NCI-H187 treated with DMSO at 0.1 percent for 48 hours (cell line): Measurements from ENCODE around the gene MRPS18A.

ENCODE experiments used
- DNase-seq: peaks from one replicate; lab custom pipeline; 2025; lab: John Stamatoyannopoulos, UW

Gene MRPS18A

GRCh38 chr6:43698584-43699349, 11.2 kb upstream of the MRPS18A start:
- DNase-seq: no peak

- DNase-seq: no peak
Observed at GRCh38 chr6:43697421-43697820, 9.8 kb upstream of the MRPS18A start.

GRCh38 chr6:43695967-43696291, 8.3 kb upstream of the MRPS18A start:
- DNase-seq: no peak

GRCh38 chr6:43695215-43695966, 7.8 kb upstream of the MRPS18A start:
- DNase-seq: peak; percentile 9

GRCh38 chr6:43689421-43689820, 1.8 kb upstream of the MRPS18A start:
- DNase-seq: no peak

- no peak for DNase-seq
Observed at GRCh38 chr6:43687079-43687436, 533 bp downstream of the MRPS18A start.

GRCh38 chr6:43683708-43684455, 3.7 kb downstream of the MRPS18A start:
- DNase-seq: no peak

- no peak for DNase-seq
Observed at GRCh38 chr6:43682724-43683429, 4.7 kb downstream of the MRPS18A start.

GRCh38 chr6:43681303-43681702, 6.3 kb downstream of the MRPS18A start:
- DNase-seq: no peak

GRCh38 chr6:43680308-43681200, 7.0 kb downstream of the MRPS18A start:
- DNase-seq: no peak

GRCh38 chr6:43679057-43679456, 8.5 kb downstream of the MRPS18A start:
- no peak for DNase-seq

- no peak for DNase-seq
Observed at GRCh38 chr6:43678341-43678740, 9.2 kb downstream of the MRPS18A start.

GRCh38 chr6:43677759-43678158, 9.8 kb downstream of the MRPS18A start:
- DNase-seq: no peak

GRCh38 chr6:43676962-43677606, 10.5 kb downstream of the MRPS18A start:
- DNase-seq: no peak

GRCh38 chr6:43674921-43675320, 12.7 kb downstream of the MRPS18A start:
- DNase-seq: no peak

GRCh38 chr6:43674291-43674690, 13.3 kb downstream of the MRPS18A start:
- DNase-seq: no peak

GRCh38 chr6:43673444-43674084, 14.0 kb downstream of the MRPS18A start:
- DNase-seq: no peak

GRCh38 chr6:43671801-43672690, 15.5 kb downstream of the MRPS18A start:
- no peak for DNase-seq
